Natural killer cell (primary cell): Measurements from ENCODE around the gene SYNE2. TPM values are rescaled to one million over a fixed set of nuclear protein-coding genes. Genes with fewer than 3 reads are reported as not detected.
"Not testable (repeated sequence)": the region's sequence is repeated elsewhere in the genome, so short reads cannot be mapped to it uniquely, and the experiment has no call there.

ENCODE experiments used
- ATAC-seq, 3 donors: fragments of 150-1000 bp in 2 of 3; fragments of 200-7000 bp in 1 of 3; cut with Tn5 transposase; 1 replicate in 1 of 3; 2 replicates in 2 of 3; pipeline ENCODE4 v1.10.0; 2021; ENCODE audit warnings: mild to moderate bottlenecking in 2 of 3, moderate library complexity in 2 of 3
- DNase-seq, 2 donors: peaks; one replicate each; pipeline versions ENCODE4 v3.0.0 to v3.0.0-alpha.2; 2013 to 2021; ENCODE audit warnings: mixed read lengths in 1 of 2
- H3K27ac ChIP-seq: one replicate; pipeline ENCODE4 v1.5.1; 2013; ENCODE audit warnings: mild to moderate bottlenecking, low read length
- H3K27me3 ChIP-seq: one replicate; pipeline ENCODE4 v1.6.1; 2013; ENCODE audit warnings: low read length; ENCODE audit not compliant: control insufficient read depth, insufficient read depth
- H3K36me3 ChIP-seq: one replicate; pipeline ENCODE4 v1.6.1; 2013; ENCODE audit warnings: low read length; ENCODE audit not compliant: control insufficient read depth, insufficient read depth
- H3K4me1 ChIP-seq: one replicate; pipeline ENCODE4 v1.6.1; 2013; ENCODE audit warnings: low read length; ENCODE audit not compliant: control insufficient read depth, insufficient read depth
- H3K4me3 ChIP-seq: one replicate; pipeline ENCODE4 v1.5.1; 2013; ENCODE audit warnings: low read length
- H3K9me3 ChIP-seq: one replicate; pipeline ENCODE4 v1.6.1; 2013; ENCODE audit warnings: low read length; ENCODE audit not compliant: control insufficient read depth, insufficient read depth
- H3K27ac Mint-ChIP-seq, 2 donors: one replicate each; pipeline ENCODE4 v1.8.0; 2022; ENCODE audit warnings: mild to moderate bottlenecking in 2 of 2, mixed read lengths in 2 of 2, moderate library complexity in 1 of 2
- H3K27me3 Mint-ChIP-seq, 2 donors: one replicate each; pipeline ENCODE4 v1.8.0; 2022; ENCODE audit warnings: low read depth in 2 of 2, mixed read lengths in 2 of 2
- H3K36me3 Mint-ChIP-seq: one replicate; pipeline ENCODE4 v1.8.0; 2022; ENCODE audit warnings: mixed read lengths
- H3K4me1 Mint-ChIP-seq, 2 donors: one replicate each; pipeline ENCODE4 v1.8.0; 2022; ENCODE audit warnings: mixed read lengths in 2 of 2
- H3K4me3 Mint-ChIP-seq: one replicate; pipeline ENCODE4 v1.8.0; 2022; ENCODE audit warnings: mild to moderate bottlenecking, moderate library complexity, mixed read lengths
- H3K9me3 Mint-ChIP-seq, 2 donors: one replicate each; pipeline ENCODE4 v1.8.0; 2022; ENCODE audit warnings: mixed read lengths in 2 of 2
- WGBS: methylation state at CpG from one replicate; pipeline ENCODE4 v1.1.7; 2013; ENCODE audit warnings: missing lambda C conversion rate; ENCODE audit not compliant: insufficient coverage; 5-methylcytosine and 5-hydroxymethylcytosine counted together
- intact Hi-C: fragments of 100-400 bp; cut with micrococcal nuclease; formaldehyde crosslinking; loops from one replicate; pipeline ENCODE4 v1.14.2; 2022
- total RNA-seq, 4 donors: library from RNA; stranded (reverse); fragments of 120-200 nt in 1 of 4; gene quantifications; one replicate each; pipeline versions ENCODE4 v1.2.3 to v1.2.4, GENCODE V29; 2013 to 2022
- TF ChIP-seq, protein P1 (sequence below): fragments of 200-600 bp; IDR thresholded peaks from one replicate; pipeline ENCODE4 v1.8.0; 2022; ENCODE audit warnings: antibody characterized with exemption

SYNE2 gene, protein sequence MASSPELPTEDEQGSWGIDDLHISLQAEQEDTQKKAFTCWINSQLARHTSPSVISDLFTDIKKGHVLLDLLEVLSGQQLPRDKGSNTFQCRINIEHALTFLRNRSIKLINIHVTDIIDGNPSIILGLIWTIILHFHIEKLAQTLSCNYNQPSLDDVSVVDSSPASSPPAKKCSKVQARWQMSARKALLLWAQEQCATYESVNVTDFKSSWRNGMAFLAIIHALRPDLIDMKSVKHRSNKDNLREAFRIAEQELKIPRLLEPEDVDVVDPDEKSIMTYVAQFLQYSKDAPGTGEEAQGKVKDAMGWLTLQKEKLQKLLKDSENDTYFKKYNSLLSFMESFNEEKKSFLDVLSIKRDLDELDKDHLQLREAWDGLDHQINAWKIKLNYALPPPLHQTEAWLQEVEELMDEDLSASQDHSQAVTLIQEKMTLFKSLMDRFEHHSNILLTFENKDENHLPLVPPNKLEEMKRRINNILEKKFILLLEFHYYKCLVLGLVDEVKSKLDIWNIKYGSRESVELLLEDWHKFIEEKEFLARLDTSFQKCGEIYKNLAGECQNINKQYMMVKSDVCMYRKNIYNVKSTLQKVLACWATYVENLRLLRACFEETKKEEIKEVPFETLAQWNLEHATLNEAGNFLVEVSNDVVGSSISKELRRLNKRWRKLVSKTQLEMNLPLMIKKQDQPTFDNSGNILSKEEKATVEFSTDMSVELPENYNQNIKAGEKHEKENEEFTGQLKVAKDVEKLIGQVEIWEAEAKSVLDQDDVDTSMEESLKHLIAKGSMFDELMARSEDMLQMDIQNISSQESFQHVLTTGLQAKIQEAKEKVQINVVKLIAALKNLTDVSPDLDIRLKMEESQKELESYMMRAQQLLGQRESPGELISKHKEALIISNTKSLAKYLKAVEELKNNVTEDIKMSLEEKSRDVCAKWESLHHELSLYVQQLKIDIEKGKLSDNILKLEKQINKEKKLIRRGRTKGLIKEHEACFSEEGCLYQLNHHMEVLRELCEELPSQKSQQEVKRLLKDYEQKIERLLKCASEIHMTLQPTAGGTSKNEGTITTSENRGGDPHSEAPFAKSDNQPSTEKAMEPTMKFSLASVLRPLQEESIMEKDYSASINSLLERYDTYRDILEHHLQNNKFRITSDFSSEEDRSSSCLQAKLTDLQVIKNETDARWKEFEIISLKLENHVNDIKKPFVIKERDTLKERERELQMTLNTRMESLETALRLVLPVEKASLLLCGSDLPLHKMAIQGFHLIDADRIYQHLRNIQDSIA (N-terminal part only)
- 100 to 1,000 TPM; 325 to 434 (median 373) TPM for total RNA-seq
- 256 TPM for total RNA-seq (2013)

DNA sequence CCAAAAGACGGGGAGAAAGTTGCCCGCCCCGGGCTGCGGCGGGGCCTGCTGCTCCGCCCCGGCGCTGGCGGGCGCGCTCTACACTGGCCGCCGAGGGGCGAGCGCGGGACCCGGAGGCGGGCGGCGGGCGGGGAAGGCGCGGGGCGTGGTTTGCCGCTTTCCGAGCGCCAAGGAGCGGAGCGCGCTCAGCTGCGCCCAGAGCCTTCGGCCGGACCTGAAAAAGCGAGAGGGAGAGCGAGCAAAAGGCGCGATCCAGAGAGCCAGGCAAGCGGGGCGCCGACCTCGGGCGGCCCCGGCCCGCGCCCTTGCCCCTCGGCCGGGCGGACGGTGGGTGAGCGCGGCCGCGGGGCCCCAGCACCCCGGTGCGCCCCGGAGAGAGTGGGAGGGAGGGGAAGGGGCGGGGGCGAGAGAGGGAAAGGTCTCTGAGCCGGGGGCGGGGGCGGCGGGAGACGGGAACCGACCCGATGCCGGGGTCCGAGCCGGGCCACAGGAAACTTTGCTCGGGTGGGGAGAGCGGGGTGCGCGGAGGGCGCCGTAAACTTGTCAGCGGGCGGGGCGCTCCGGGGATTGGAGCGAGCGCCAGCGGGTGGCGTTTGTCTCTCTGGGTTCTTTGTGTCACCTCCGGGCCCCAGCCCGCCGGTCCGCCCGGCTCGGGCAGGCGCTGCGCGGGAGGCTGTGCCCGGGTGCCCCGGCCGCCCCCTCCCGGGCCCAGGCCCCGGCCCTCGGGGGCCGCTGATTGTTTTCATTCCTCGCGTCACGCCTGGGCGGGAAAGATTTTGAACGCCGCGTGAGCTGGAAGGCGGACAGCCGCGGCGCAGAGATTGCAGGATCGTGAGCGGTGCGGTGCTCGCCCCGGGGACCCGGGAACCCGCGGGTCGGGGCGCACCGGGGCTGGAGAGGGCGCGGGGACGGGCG lies at the start of gene SYNE2:
TSS of gene SYNE2 (plus strand) at position 188 of the 915 bp plus-strand sequence. CDS start 56,145 bp downstream, outside the sequence.
- Histone ChIP-seq H3K27ac (peak within 1 kb of the TSS; percentile 76), H3K4me3 (peak within 1 kb of the TSS; percentile 65), H3K27me3 (no peaks in the 10 kb centered on the region), H3K4me1 (peaks cover 38% of the 10 kb centered on the region), H3K9me3 (no peaks in the 10 kb centered on the region), H3K36me3 (no peaks in the 10 kb centered on the region)
- DNase-seq (peak; percentile 83 to 89), ATAC-seq (peak; percentile 74 to 92 (median 85))
- peak within 1 kb of the TSS; percentile 99 for H3K4me3 Mint-ChIP-seq
- TF ChIP-seq, protein P1, sequence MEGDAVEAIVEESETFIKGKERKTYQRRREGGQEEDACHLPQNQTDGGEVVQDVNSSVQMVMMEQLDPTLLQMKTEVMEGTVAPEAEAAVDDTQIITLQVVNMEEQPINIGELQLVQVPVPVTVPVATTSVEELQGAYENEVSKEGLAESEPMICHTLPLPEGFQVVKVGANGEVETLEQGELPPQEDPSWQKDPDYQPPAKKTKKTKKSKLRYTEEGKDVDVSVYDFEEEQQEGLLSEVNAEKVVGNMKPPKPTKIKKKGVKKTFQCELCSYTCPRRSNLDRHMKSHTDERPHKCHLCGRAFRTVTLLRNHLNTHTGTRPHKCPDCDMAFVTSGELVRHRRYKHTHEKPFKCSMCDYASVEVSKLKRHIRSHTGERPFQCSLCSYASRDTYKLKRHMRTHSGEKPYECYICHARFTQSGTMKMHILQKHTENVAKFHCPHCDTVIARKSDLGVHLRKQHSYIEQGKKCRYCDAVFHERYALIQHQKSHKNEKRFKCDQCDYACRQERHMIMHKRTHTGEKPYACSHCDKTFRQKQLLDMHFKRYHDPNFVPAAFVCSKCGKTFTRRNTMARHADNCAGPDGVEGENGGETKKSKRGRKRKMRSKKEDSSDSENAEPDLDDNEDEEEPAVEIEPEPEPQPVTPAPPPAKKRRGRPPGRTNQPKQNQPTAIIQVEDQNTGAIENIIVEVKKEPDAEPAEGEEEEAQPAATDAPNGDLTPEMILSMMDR, result peak; percentile 33
- peak within 1 kb of the TSS; percentile 93 to 96 for H3K27ac Mint-ChIP-seq
- peaks cover 37 to 44% of the 10 kb centered on the region in 2 donors for H3K4me1 Mint-ChIP-seq
- H3K27me3 Mint-ChIP-seq, result no peaks in the 10 kb centered on the region
- no peaks in the 10 kb centered on the region for H3K36me3 Mint-ChIP-seq
- H3K9me3 Mint-ChIP-seq, result no peaks in the 10 kb centered on the region
- intact Hi-C loops, result no loop called here
- under 1% methylated on average over 124 of the region's 124 CpGs for WGBS

DNA sequence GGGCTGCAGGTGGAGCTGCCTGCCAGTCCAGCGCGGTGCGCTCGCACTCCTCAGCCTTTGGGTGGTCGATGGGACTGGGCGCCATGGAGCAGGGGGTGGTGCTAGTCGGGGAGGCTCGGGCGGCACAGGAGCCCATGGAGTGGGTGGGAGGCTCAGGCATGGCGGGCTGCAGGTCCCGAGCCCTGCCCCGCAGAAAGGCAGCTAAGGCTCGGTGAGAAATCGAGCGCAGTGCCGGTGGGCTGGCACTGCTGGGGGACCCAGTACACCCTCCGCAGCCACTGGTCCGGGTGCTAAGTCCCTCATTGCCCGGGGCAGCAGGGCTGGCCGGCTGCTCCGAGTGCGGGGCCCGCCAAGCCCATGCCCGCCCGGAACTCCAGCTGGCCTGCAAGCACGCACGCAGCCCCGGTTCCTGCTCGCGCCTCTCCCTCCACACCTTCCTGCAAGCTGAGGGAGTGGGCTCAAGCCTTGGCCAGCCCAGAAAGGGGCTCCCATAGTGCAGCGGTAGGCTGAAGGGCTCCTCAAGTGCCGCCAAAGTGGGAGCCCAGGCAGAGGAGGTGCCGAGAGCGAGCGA lies 49.5 kb upstream of the SYNE2 start:
- H3K4me1 ChIP-seq, ATAC-seq, H3K4me3 ChIP-seq, H3K9me3 Mint-ChIP-seq, H3K4me1 Mint-ChIP-seq, H3K36me3 ChIP-seq, intact Hi-C loops, H3K4me3 Mint-ChIP-seq, DNase-seq, H3K27ac Mint-ChIP-seq, H3K27me3 ChIP-seq, H3K27ac ChIP-seq, H3K9me3 ChIP-seq, H3K36me3 Mint-ChIP-seq: not testable (repeated sequence)
- 95% methylated on average over 35 of the region's 35 CpGs for WGBS
- H3K27me3 Mint-ChIP-seq, result peaks cover 7 to 15% of the 10 kb centered on the region in 2 donors

DNA sequence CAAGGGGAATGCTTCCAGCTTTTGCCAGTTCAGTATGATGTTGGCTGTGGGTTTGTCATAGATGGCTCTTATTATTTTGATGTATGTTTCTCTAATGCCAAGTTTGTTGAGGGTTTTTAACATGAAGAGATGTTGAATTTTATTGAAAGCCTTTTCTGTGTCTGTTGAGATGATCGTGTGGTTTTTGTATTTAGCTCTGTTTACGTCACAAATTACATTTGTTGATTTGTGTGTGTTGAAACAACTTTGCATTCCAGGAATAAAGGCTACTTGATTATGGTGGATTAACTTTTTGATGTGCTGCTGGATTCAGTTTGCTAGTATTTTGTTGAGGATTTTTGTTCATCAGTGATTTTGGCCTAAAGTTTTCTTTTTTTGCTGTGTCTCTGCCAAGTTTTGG lies 46.7 kb upstream of the SYNE2 start:
- peaks cover 7 to 15% of the 10 kb centered on the region in 2 donors for H3K27me3 Mint-ChIP-seq
- not testable (repeated sequence) for H3K4me3 Mint-ChIP-seq

DNA sequence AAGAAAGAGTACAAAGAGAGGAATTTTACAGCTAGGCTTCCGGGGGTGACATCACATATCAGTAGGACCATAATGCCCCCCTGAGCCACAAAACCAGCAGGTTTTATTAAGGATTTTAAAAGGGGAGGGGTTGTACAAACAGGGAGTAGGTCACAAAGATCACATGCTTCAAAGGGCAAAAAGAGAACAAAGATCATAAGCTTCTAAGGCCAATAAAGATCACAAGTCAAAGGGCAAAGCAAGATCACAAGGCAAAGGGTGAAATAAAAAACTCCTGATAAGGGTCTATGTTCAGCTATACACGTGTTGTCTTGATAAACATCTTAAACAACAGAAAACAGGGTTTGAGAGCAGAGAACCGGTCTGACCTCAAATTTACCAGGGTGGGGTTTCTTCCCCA lies 41.1 kb upstream of the SYNE2 start:
- ATAC-seq, H3K9me3 Mint-ChIP-seq, H3K27me3 ChIP-seq, H3K36me3 ChIP-seq, DNase-seq, H3K27ac Mint-ChIP-seq, intact Hi-C loops, H3K27ac ChIP-seq, H3K4me1 Mint-ChIP-seq, H3K4me1 ChIP-seq, H3K4me3 ChIP-seq, H3K27me3 Mint-ChIP-seq, H3K36me3 Mint-ChIP-seq, H3K4me3 Mint-ChIP-seq: not testable (repeated sequence)
- WGBS, result 80% methylated on average over 3 of the region's 3 CpGs
- peaks cover 12% of the 10 kb centered on the region for H3K9me3 ChIP-seq

More for the DNA sequence above, 46.7 kb upstream of the SYNE2 start:
- H3K36me3 Mint-ChIP-seq, H3K9me3 ChIP-seq, H3K4me1 Mint-ChIP-seq, H3K9me3 Mint-ChIP-seq, H3K4me1 ChIP-seq, H3K36me3 ChIP-seq, H3K4me3 ChIP-seq, ATAC-seq, H3K27ac Mint-ChIP-seq, H3K27me3 ChIP-seq, intact Hi-C loops, DNase-seq, H3K27ac ChIP-seq: not testable (repeated sequence)
- 93% methylated on average over 2 of the region's 2 CpGs for WGBS
